Measurements from ENCODE around the gene SNRNP48. TPM values are rescaled to one million over a fixed set of nuclear protein-coding genes. Genes with fewer than 3 reads are reported as not detected.

SNRNP48 gene
- polyA plus RNA-seq, 1 donor from 2014 or later = 17.5 TPM

DNA sequence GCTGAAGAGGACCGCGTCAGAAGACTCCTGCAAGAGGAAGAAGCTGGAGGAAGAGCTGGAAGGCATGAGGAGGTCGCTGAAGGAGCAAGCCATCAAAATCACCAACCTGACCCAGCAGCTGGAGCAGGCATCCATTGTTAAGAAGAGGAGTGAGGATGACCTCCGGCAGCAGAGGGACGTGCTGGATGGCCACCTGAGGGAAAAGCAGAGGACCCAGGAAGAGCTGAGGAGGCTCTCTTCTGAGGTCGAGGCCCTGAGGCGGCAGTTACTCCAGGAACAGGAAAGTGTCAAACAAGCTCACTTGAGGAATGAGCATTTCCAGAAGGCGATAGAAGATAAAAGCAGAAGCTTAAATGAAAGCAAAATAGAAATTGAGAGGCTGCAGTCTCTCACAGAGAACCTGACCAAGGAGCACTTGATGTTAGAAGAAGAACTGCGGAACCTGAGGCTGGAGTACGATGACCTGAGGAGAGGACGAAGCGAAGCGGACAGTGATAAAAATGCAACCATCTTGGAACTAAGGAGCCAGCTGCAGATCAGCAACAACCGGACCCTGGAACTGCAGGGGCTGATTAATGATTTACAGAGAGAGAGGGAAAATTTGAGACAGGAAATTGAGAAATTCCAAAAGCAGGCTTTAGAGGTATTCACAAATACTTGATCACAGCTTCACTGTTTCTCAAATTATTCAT, 8.9 kb upstream of the SNRNP48 start:
- no peak overlapping the region for H3K9ac ChIP-seq (ENCODE audit: low read length)
- H3K27me3 ChIP-seq (ENCODE audit: insufficient read depth, low read depth, low read length) = no peaks in the 10 kb centered on the region
- no peak overlapping the region for H3K27ac ChIP-seq (ENCODE audit: low read length)
- H3K79me2 ChIP-seq (replicated peaks; ENCODE audit: insufficient read depth, low read length) = no peaks in the 10 kb centered on the region
- H2AFZ ChIP-seq (ENCODE audit: low read depth, low read length) = no peak overlapping the region
- no peak overlapping the region for H3K4me3 ChIP-seq (ENCODE audit: low read length)
- no peaks in the 10 kb centered on the region for H3K9me2 ChIP-seq (ENCODE audit: insufficient read depth, low read length)
- H3K4me2 ChIP-seq (ENCODE audit: low read length) = no peak overlapping the region
- no peaks in the 10 kb centered on the region for H3K36me3 ChIP-seq (ENCODE audit: insufficient read depth, low read length)
- TF ChIP-seq POLR2AphosphoS5 (IDR thresholded peaks at IDR 0.05) (no peak), TAF1 (IDR thresholded peaks at IDR 0.05; ENCODE audit: low read depth) (no peak), EZH2 (IDR thresholded peaks at IDR 0.05; ENCODE audit: borderline replicate concordance, insufficient read depth, low read length, poor library complexity, severe bottlenecking) (no peak), SMC3 (conservative IDR thresholded peaks at IDR 0.05; ENCODE audit: poor library complexity) (no peak), RAD21 (conservative IDR thresholded peaks at IDR 0.05) (no peak)
- TF ChIP-seq, protein P1, sequence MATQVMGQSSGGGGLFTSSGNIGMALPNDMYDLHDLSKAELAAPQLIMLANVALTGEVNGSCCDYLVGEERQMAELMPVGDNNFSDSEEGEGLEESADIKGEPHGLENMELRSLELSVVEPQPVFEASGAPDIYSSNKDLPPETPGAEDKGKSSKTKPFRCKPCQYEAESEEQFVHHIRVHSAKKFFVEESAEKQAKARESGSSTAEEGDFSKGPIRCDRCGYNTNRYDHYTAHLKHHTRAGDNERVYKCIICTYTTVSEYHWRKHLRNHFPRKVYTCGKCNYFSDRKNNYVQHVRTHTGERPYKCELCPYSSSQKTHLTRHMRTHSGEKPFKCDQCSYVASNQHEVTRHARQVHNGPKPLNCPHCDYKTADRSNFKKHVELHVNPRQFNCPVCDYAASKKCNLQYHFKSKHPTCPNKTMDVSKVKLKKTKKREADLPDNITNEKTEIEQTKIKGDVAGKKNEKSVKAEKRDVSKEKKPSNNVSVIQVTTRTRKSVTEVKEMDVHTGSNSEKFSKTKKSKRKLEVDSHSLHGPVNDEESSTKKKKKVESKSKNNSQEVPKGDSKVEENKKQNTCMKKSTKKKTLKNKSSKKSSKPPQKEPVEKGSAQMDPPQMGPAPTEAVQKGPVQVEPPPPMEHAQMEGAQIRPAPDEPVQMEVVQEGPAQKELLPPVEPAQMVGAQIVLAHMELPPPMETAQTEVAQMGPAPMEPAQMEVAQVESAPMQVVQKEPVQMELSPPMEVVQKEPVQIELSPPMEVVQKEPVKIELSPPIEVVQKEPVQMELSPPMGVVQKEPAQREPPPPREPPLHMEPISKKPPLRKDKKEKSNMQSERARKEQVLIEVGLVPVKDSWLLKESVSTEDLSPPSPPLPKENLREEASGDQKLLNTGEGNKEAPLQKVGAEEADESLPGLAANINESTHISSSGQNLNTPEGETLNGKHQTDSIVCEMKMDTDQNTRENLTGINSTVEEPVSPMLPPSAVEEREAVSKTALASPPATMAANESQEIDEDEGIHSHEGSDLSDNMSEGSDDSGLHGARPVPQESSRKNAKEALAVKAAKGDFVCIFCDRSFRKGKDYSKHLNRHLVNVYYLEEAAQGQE (IDR thresholded peaks at IDR 0.05; ENCODE audit: borderline replicate concordance) = no peak
- H3F3A ChIP-seq (ENCODE audit: insufficient read depth, low read length, poor library complexity, severe bottlenecking) = no peaks in the 10 kb centered on the region
- no peaks in the 10 kb centered on the region for H4K20me1 ChIP-seq (ENCODE audit: insufficient read depth)
- H3K9me3 ChIP-seq (ENCODE audit: low read length) = no peaks in the 10 kb centered on the region

DNA sequence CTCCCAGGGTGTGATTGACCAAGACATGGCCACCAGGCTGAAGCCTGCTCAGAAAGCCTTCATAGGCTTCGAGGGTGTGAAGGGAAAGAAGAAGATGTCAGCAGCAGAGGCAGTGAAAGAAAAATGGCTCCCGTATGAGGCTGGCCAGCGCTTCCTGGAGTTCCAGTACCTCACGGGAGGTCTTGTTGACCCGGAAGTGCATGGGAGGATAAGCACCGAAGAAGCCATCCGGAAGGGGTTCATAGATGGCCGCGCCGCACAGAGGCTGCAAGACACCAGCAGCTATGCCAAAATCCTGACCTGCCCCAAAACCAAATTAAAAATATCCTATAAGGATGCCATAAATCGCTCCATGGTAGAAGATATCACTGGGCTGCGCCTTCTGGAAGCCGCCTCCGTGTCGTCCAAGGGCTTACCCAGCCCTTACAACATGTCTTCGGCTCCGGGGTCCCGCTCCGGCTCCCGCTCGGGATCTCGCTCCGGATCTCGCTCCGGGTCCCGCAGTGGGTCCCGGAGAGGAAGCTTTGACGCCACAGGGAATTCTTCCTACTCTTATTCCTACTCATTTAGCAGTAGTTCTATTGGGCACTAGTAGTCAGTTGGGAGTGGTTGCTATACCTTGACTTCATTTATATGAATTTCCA, 4.6 kb upstream of the SNRNP48 start:
- no peaks in the 10 kb centered on the region for H3K36me3 ChIP-seq (ENCODE audit: insufficient read depth, low read length)
- H2AFZ ChIP-seq (ENCODE audit: low read depth, low read length) = no peak overlapping the region
- no peak overlapping the region for H3K4me3 ChIP-seq (ENCODE audit: low read length)
- H3K27me3 ChIP-seq (ENCODE audit: insufficient read depth, low read depth, low read length) = no peaks in the 10 kb centered on the region
- H3K9me2 ChIP-seq (ENCODE audit: insufficient read depth, low read length) = no peaks in the 10 kb centered on the region
- no peaks in the 10 kb centered on the region for H4K20me1 ChIP-seq (ENCODE audit: insufficient read depth)
- H3K79me2 ChIP-seq (replicated peaks; ENCODE audit: insufficient read depth, low read length) = no peaks in the 10 kb centered on the region
- H3K27ac ChIP-seq (ENCODE audit: low read length) = no peak overlapping the region
- no peaks in the 10 kb centered on the region for H3F3A ChIP-seq (ENCODE audit: insufficient read depth, low read length, poor library complexity, severe bottlenecking)
- no peaks in the 10 kb centered on the region for H3K9me3 ChIP-seq (ENCODE audit: low read length)
- no peak overlapping the region for H3K4me2 ChIP-seq (ENCODE audit: low read length)
- H3K9ac ChIP-seq (ENCODE audit: low read length) = no peak overlapping the region
- no peak for TF ChIP-seq RAD21 (conservative IDR thresholded peaks at IDR 0.05)
- no peak for TF ChIP-seq EZH2 (IDR thresholded peaks at IDR 0.05; ENCODE audit: borderline replicate concordance, insufficient read depth, low read length, poor library complexity, severe bottlenecking)
- TF ChIP-seq, protein P1 (IDR thresholded peaks at IDR 0.05; ENCODE audit: borderline replicate concordance) = no peak
- TF ChIP-seq MXI1 (conservative IDR thresholded peaks at IDR 0.05; ENCODE audit: poor library complexity, severe bottlenecking) = no peak
- no peak for TF ChIP-seq EP300 (conservative IDR thresholded peaks at IDR 0.05; ENCODE audit: poor library complexity, severe bottlenecking)
- TF ChIP-seq TAF1 (IDR thresholded peaks at IDR 0.05; ENCODE audit: low read depth) = no peak

All from neural cell (in vitro differentiated cells).